Measurements from ENCODE around the gene SKAP1.
"Not testable (repeated sequence)": the region's sequence is repeated elsewhere in the genome, so short reads cannot be mapped to it uniquely, and the experiment has no call there.

SKAP1 gene

DNA sequence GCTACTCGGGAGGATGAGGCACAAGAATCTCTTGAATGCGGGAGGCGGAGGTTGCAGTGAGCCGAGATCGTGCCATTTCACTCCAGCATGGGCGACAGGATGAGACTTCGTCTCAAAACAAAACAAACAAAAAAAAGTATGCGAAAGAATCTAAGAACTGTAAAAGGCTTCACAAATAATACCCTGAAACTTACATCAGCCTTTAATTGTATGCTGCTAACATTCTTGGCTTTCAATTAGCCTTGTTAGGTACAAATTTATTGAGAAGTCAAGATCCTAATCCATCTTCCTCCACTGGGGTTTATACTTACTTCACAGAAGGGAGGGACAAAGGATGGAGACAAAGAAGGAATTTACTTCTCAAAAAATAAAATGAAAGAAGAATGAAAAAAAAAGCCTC lies 239.1 kb downstream of the SKAP1 start:
- no peak for ATAC-seq
- Mint-ChIP-seq H3K27ac (no peak overlapping the region), H3K9me3 (no peaks in the 10 kb centered on the region), H3K4me1 (peaks cover 28% of the 10 kb centered on the region), H3K27me3 (no peaks in the 10 kb centered on the region), H3K36me3 (ENCODE audit: low read depth) (peaks cover 22% of the 10 kb centered on the region), H3K4me3 (no peak overlapping the region)
- no peak for DNase-seq

GRCh38 chr17:48187872-48188608 lies 242.0 kb downstream of the SKAP1 start:
- no peak for DNase-seq
- Mint-ChIP-seq H3K36me3 (ENCODE audit: low read depth) (peaks cover 22% of the 10 kb centered on the region), H3K9me3 (no peaks in the 10 kb centered on the region), H3K27me3 (no peaks in the 10 kb centered on the region), H3K27ac (no peak overlapping the region), H3K4me1 (peaks cover 4% of the 10 kb centered on the region), H3K4me3 (no peak overlapping the region)
- ATAC-seq: no peak

DNA sequence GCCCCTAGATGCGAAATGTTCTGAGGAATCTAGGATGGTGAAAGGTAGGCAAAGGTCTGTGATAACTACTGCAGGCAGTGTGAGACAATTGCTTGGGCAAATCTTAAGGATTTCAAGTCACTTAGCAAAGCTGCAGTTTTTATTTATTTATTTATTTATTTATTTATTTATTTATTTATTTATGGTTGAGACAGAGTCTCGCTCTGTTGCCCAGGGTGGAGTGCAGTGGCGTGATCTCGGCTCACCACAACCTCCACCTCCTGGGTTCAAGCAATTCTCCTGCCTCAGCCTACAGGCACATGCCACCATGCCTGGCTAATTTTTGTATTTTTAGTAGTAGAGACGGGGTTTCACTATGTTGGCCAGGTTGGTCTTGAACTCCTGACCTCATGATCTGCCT lies 243.7 kb downstream of the SKAP1 start:
- peaks cover 20% of the 10 kb centered on the region for H3K36me3 Mint-ChIP-seq (ENCODE audit: low read depth)
- not testable (repeated sequence) for H3K4me1 Mint-ChIP-seq, DNase-seq, H3K4me3 Mint-ChIP-seq, ATAC-seq, H3K9me3 Mint-ChIP-seq, H3K27ac Mint-ChIP-seq, H3K27me3 Mint-ChIP-seq

- H3K4me3 Mint-ChIP-seq: no peak overlapping the region
- ATAC-seq: no peak
- peaks cover 6% of the 10 kb centered on the region for H3K4me1 Mint-ChIP-seq
- no peaks in the 10 kb centered on the region for H3K9me3 Mint-ChIP-seq
- no peak overlapping the region for H3K27ac Mint-ChIP-seq
- no peaks in the 10 kb centered on the region for H3K27me3 Mint-ChIP-seq
- no peak for DNase-seq
- peaks cover 27% of the 10 kb centered on the region for H3K36me3 Mint-ChIP-seq (ENCODE audit: low read depth)
Measured at GRCh38 chr17:48184721-48185120, 245.3 kb downstream of the SKAP1 start.

DNA sequence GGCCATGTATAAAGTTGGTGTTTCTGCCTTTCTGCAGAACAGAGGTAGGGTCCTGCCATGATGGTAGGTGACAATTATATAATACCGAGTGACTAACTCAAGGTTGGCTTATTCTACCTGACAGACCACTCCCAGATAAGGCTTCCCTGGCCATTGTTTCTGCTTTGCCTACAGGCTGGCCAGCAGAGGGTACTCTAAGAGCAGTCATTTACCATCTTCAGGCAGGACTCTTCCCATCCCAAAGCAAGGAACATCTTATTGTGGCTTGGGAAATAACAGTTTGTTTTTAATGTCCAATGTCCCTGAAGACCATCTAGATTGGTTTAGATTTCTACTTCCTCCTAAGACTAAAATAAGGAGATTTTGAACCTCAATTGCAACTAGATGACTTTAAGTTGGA lies 248.4 kb downstream of the SKAP1 start:
- no peak for ATAC-seq
- Mint-ChIP-seq H3K27ac (no peak overlapping the region), H3K4me1 (peaks cover 13% of the 10 kb centered on the region), H3K36me3 (ENCODE audit: low read depth) (peaks cover 33% of the 10 kb centered on the region), H3K27me3 (no peaks in the 10 kb centered on the region), H3K4me3 (no peak overlapping the region), H3K9me3 (no peaks in the 10 kb centered on the region)
- DNase-seq: no peak

- Mint-ChIP-seq H3K4me1 (peaks cover 13% of the 10 kb centered on the region), H3K36me3 (ENCODE audit: low read depth) (peaks cover 35% of the 10 kb centered on the region)
Measured at GRCh38 chr17:48180842-48181629, 249.0 kb downstream of the SKAP1 start.

GRCh38 chr17:48179071-48179945 lies 250.7 kb downstream of the SKAP1 start:
- ATAC-seq (no peak), DNase-seq (no peak)
- H3K9me3 Mint-ChIP-seq: no peaks in the 10 kb centered on the region
- peaks cover 15% of the 10 kb centered on the region for H3K4me1 Mint-ChIP-seq
- no peaks in the 10 kb centered on the region for H3K27me3 Mint-ChIP-seq
- H3K27ac Mint-ChIP-seq: no peak overlapping the region
- H3K4me3 Mint-ChIP-seq: no peak overlapping the region
- peaks cover 24% of the 10 kb centered on the region for H3K36me3 Mint-ChIP-seq (ENCODE audit: low read depth)

More at GRCh38 chr17:48180842-48181629, 249.0 kb downstream of the SKAP1 start:
- no peaks in the 10 kb centered on the region for H3K9me3 Mint-ChIP-seq
- H3K27ac Mint-ChIP-seq: no peak overlapping the region
- H3K4me3 Mint-ChIP-seq: no peak overlapping the region
- DNase-seq (no peak), ATAC-seq (no peak)
- H3K27me3 Mint-ChIP-seq: no peaks in the 10 kb centered on the region

DNA sequence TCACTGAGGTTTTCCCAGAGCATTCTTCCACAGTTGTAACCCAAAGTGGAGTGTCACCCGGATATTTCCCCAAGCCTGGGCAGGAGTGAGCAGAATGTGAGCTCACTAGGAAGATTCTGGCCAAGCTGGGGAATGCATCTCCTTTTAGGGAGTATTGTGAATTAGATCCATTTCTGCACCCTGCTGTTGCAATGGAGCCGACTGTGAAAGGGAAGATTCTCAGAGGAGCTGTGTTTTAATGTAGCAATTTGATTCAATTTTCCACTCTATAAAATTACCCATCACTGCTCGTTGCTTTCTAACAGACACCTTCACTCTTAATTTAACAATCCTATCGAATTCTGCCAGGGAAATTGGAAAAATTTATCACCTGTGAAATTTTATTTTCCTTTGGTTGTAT lies 251.7 kb downstream of the SKAP1 start:
- Mint-ChIP-seq H3K36me3 (ENCODE audit: low read depth) (peaks cover 24% of the 10 kb centered on the region), H3K27ac (no peak overlapping the region), H3K9me3 (no peaks in the 10 kb centered on the region), H3K27me3 (no peaks in the 10 kb centered on the region), H3K4me1 (peaks cover 25% of the 10 kb centered on the region), H3K4me3 (no peak overlapping the region)
- DNase-seq (no peak), ATAC-seq (no peak)

- Mint-ChIP-seq H3K9me3 (no peaks in the 10 kb centered on the region), H3K27ac (no peak overlapping the region), H3K4me3 (no peak overlapping the region), H3K27me3 (no peaks in the 10 kb centered on the region), H3K36me3 (ENCODE audit: low read depth) (peaks cover 21% of the 10 kb centered on the region), H3K4me1 (peaks cover 28% of the 10 kb centered on the region)
- no peak for DNase-seq
- ATAC-seq: no peak
Measured at GRCh38 chr17:48177816-48178215, 252.2 kb downstream of the SKAP1 start.

DNA sequence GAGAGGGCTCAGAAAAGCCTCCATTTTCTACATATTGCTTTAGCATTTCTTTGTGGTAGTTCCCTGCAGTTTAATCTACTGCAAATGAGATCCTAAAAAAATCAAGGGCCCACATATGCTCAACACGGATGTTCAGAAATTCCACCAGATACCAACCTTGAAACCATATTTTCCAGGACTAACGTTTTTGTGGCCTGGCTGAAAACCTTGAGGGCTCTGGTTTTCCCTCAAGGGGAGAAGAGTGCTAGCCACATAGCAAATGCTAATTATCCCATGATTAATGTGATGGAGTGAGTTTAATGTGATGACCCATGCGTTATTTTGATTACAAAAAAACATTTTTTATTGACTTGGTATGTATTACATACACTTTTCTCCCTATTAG lies 253.6 kb downstream of the SKAP1 start:
- peaks cover 21% of the 10 kb centered on the region for H3K36me3 Mint-ChIP-seq (ENCODE audit: low read depth)
- H3K4me3 Mint-ChIP-seq: no peak overlapping the region
- H3K27ac Mint-ChIP-seq: no peak overlapping the region
- no peaks in the 10 kb centered on the region for H3K9me3 Mint-ChIP-seq
- no peak for DNase-seq
- no peak for ATAC-seq
- no peaks in the 10 kb centered on the region for H3K27me3 Mint-ChIP-seq
- peaks cover 28% of the 10 kb centered on the region for H3K4me1 Mint-ChIP-seq

- Mint-ChIP-seq H3K27ac (no peak overlapping the region), H3K4me3 (no peak overlapping the region), H3K27me3 (no peaks in the 10 kb centered on the region), H3K36me3 (ENCODE audit: low read depth) (peaks cover 22% of the 10 kb centered on the region), H3K4me1 (peaks cover 28% of the 10 kb centered on the region), H3K9me3 (no peaks in the 10 kb centered on the region)
- ATAC-seq (no peak), DNase-seq (no peak)
Measured at GRCh38 chr17:48175692-48176470, 254.1 kb downstream of the SKAP1 start.

DNA sequence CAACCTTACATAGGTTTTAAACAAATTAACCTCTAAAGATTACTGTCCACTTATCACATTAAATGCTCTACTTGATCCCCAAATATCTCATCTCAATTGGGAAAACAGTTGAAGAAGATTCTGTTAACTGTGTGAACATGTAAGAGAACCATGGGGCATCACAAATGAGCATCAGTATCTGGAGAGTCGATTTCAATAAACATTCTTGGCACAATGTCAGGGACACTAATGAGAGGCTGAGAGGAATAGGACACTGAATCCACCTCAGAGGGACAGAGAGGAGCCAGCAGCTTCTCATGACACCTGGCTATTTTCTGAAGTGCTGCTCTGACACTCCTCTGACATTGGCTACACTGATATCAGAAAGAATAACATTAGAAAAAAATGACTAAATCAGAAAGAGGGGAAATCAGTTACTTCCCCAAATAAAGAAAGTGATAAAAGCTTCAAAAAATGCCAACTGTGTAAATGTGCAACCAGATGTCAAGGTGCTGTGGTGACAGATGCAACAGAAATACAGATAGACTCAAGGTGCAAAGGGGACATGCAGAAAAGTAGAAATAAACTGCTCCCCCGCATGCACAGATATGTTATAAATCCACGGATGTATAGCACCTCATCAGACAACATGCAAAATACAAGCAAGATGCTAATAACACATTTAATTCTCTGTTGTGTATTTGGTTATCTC lies 255.0 kb downstream of the SKAP1 start:
- Mint-ChIP-seq H3K27me3 (no peaks in the 10 kb centered on the region), H3K4me1 (peaks cover 24% of the 10 kb centered on the region), H3K36me3 (ENCODE audit: low read depth) (peaks cover 21% of the 10 kb centered on the region), H3K4me3 (no peak overlapping the region), H3K27ac (no peak overlapping the region), H3K9me3 (no peaks in the 10 kb centered on the region)
- DNase-seq (no peak), ATAC-seq (no peak)

DNA sequence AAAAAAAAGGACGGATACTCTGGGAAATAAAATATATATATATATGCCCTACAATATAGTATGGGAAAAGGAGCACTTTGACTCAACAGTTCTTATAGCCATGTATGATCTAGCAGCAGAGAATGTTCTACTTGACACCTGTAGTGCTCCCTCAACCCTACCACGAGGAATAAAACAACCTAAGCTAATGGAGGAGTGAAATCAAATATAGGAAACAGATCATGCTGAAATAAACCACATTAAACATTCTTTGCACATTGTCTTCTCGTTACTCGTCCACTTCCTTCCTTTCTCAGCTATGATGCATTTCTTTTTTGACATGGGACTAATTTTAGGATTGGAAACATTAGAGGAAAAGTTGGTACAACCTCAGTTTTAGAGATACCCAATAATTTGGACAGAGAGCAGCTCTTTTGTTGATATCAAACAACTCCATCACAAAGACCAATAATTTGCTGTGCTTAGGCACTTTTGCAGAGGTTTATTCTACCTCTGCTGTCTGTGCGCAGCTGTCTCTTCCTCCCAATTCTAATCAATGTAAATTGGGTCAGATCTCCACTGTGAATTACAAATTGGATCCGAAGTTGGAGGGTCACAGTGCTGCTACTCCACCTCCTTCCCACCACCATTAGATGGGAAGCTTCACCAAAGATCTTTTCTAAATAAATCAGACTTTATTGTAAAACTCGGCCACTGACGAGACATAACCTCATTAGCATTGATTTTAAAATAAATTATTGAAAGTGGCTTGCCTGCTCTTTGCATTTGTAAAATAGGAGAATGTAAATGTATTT lies 256.6 kb downstream of the SKAP1 start:
- H3K4me3 Mint-ChIP-seq: no peak overlapping the region

More for the DNA sequence above, 256.6 kb downstream of the SKAP1 start:
- Mint-ChIP-seq H3K27me3 (no peaks in the 10 kb centered on the region), H3K27ac (no peak overlapping the region), H3K9me3 (no peaks in the 10 kb centered on the region), H3K36me3 (ENCODE audit: low read depth) (peaks cover 8% of the 10 kb centered on the region), H3K4me1 (peaks cover 14% of the 10 kb centered on the region)
- ATAC-seq (no peak), DNase-seq (no peak)
